ENCODE data around the gene F2R. TPM values are rescaled to one million over a fixed set of nuclear protein-coding genes. Genes with fewer than 3 reads are reported as not detected.
"Not testable (repeated sequence)": the region's sequence is repeated elsewhere in the genome, so short reads cannot be mapped to it uniquely, and the experiment has no call there.

The F2R gene
- total and polyA plus RNA-seq, 9 donors: 1.7 to 28.5 (median 4.9) TPM

GRCh38 chr5:76736679-76737556 lies 21.0 kb downstream of the F2R start:
- Histone ChIP-seq H3K36me3 (no peaks in the 10 kb centered on the region), H3K4me1 (ENCODE audit: insufficient read depth) (no peaks in the 10 kb centered on the region), H3K9me3 (no peaks in the 10 kb centered on the region), H3K4me3 (no peak overlapping the region), H3K27me3 (no peaks in the 10 kb centered on the region), H3K27ac (no peak overlapping the region)
- no peak for DNase-seq
- intact Hi-C loops (cut with DNase I): no loop called here
- no peak for TF ChIP-seq EP300 (IDR thresholded peaks at IDR 0.05)
- no peak for TF ChIP-seq POLR2A (IDR thresholded peaks at IDR 0.05)
- no peak for TF ChIP-seq CTCF (IDR thresholded peaks at IDR 0.05)
- 74 to 79% (median 75%) methylated on average over 6 of the region's 6 CpGs for WGBS, 3 donors

- intact Hi-C loops (cut with DNase I): no loop called here
- WGBS, 3 donors: 73 to 83% (median 82%) methylated on average over 5 of the region's 5 CpGs
- DNase-seq: no peak
- Histone ChIP-seq H3K4me1 (ENCODE audit: insufficient read depth) (no peaks in the 10 kb centered on the region), H3K9me3 (no peaks in the 10 kb centered on the region), H3K4me3 (no peak overlapping the region), H3K27me3 (no peaks in the 10 kb centered on the region), H3K27ac (no peak overlapping the region), H3K36me3 (no peaks in the 10 kb centered on the region)
- TF ChIP-seq EP300 (IDR thresholded peaks at IDR 0.05) (no peak), POLR2A (IDR thresholded peaks at IDR 0.05) (no peak), CTCF (IDR thresholded peaks at IDR 0.05) (no peak)
These were observed 21.9 kb downstream of the F2R start for GRCh38 chr5:76737846-76738245.

GRCh38 chr5:76741506-76741905 lies 25.6 kb downstream of the F2R start:
- H3K27ac ChIP-seq; H3K27me3 ChIP-seq; H3K4me1 ChIP-seq (ENCODE audit: insufficient read depth); H3K9me3 ChIP-seq; H3K36me3 ChIP-seq; intact Hi-C loops (cut with DNase I); H3K4me3 ChIP-seq; DNase-seq: not testable (repeated sequence)
- 95 to 96% (median 95%) methylated on average over 4 of the region's 4 CpGs for WGBS, 3 donors

- no peaks in the 10 kb centered on the region for H3K4me1 ChIP-seq (ENCODE audit: insufficient read depth)
- 76 to 82% (median 81%) methylated on average over 4 of the region's 4 CpGs for WGBS, 3 donors
- H3K27me3 ChIP-seq: no peaks in the 10 kb centered on the region
- no peaks in the 10 kb centered on the region for H3K36me3 ChIP-seq
- no peaks in the 10 kb centered on the region for H3K9me3 ChIP-seq
- DNase-seq: no peak
- no peak overlapping the region for H3K27ac ChIP-seq
- H3K4me3 ChIP-seq: no peak overlapping the region
- intact Hi-C loops (cut with DNase I): no loop called here
- no peak for TF ChIP-seq CTCF (IDR thresholded peaks at IDR 0.05)
- no peak for TF ChIP-seq POLR2A (IDR thresholded peaks at IDR 0.05)
- TF ChIP-seq EP300 (IDR thresholded peaks at IDR 0.05): no peak
These were observed 26.7 kb downstream of the F2R start for GRCh38 chr5:76742583-76742982.

- DNase-seq: no peak
- intact Hi-C loops (cut with DNase I): no loop called here
- Histone ChIP-seq H3K27ac (no peak overlapping the region), H3K4me3 (no peak overlapping the region), H3K4me1 (ENCODE audit: insufficient read depth) (no peaks in the 10 kb centered on the region), H3K27me3 (no peaks in the 10 kb centered on the region), H3K36me3 (no peaks in the 10 kb centered on the region), H3K9me3 (no peaks in the 10 kb centered on the region)
- 64 to 73% (median 65%) methylated on average over 2 of the region's 2 CpGs for WGBS, 3 donors
- TF ChIP-seq CTCF (IDR thresholded peaks at IDR 0.05) (no peak), EP300 (IDR thresholded peaks at IDR 0.05) (no peak), POLR2A (IDR thresholded peaks at IDR 0.05) (no peak)
These were observed 28.7 kb downstream of the F2R start for GRCh38 chr5:76744632-76745031.
